ENCODE measurements around the gene TRIM73.
"Not testable (repeated sequence)": the region's sequence is repeated elsewhere in the genome, so short reads cannot be mapped to it uniquely, and the experiment has no call there.

DNA sequence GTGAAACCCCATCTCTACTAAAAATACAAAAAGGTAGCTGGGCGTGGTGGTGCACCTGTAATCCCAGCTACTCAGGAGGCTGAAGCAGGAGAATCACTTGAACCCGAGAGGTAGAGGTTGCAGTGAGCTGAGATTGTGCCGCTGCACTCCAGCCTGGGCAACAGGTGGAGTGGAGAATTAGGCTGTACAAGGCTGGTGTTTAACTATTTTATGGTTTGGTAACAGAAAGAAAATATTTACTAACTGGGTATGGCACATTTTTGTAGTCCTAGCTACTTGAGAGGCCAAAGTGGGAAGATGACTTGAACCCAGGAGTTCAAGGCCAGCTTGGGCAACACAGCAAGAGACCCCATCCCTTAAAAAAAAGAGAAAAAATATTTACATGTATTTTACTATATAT is 31.4 kb upstream of the TRIM73 start:
- TF ChIP-seq, protein P1, sequence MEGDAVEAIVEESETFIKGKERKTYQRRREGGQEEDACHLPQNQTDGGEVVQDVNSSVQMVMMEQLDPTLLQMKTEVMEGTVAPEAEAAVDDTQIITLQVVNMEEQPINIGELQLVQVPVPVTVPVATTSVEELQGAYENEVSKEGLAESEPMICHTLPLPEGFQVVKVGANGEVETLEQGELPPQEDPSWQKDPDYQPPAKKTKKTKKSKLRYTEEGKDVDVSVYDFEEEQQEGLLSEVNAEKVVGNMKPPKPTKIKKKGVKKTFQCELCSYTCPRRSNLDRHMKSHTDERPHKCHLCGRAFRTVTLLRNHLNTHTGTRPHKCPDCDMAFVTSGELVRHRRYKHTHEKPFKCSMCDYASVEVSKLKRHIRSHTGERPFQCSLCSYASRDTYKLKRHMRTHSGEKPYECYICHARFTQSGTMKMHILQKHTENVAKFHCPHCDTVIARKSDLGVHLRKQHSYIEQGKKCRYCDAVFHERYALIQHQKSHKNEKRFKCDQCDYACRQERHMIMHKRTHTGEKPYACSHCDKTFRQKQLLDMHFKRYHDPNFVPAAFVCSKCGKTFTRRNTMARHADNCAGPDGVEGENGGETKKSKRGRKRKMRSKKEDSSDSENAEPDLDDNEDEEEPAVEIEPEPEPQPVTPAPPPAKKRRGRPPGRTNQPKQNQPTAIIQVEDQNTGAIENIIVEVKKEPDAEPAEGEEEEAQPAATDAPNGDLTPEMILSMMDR (IDR thresholded peaks at IDR 0.05; ENCODE audit: insufficient read depth, low read length, poor library complexity, severe bottlenecking), result not testable (repeated sequence)
- not testable (repeated sequence) for TF ChIP-seq EZH2phosphoT487 (conservative IDR thresholded peaks at IDR 0.05; ENCODE audit: low read length)

Data from SU-DHL-6 (cell line).